Measurements from ENCODE around the gene SH2D1B.
"Not testable (repeated sequence)": the region's sequence is repeated elsewhere in the genome, so short reads cannot be mapped to it uniquely, and the experiment has no call there.

SH2D1B gene

GRCh38 chr1:162421258-162422164 is 9.6 kb upstream of the SH2D1B start:
- Histone ChIP-seq H3K27me3 (replicated peaks; ENCODE audit: control insufficient read depth, insufficient read depth, low read length, poor library complexity, severe bottlenecking) (peaks cover 11% of the 10 kb centered on the region), H3K9me3 (ENCODE audit: control insufficient read depth, low read length) (no peaks in the 10 kb centered on the region), H3K4me3 (ENCODE audit: insufficient read depth, low read depth, low read length, poor library complexity, severe bottlenecking) (no peak overlapping the region), H3K36me3 (ENCODE audit: control insufficient read depth, insufficient read depth, low read length) (no peaks in the 10 kb centered on the region), H3K27ac (ENCODE audit: insufficient read depth, low read length, poor library complexity, severe bottlenecking) (no peak overlapping the region), H3K4me1 (ENCODE audit: control insufficient read depth, insufficient read depth, low read length, poor library complexity, severe bottlenecking) (no peaks in the 10 kb centered on the region)
- no peak for DNase-seq

- Histone ChIP-seq H3K4me3 (ENCODE audit: insufficient read depth, low read depth, low read length, poor library complexity, severe bottlenecking) (no peak overlapping the region), H3K27me3 (replicated peaks; ENCODE audit: control insufficient read depth, insufficient read depth, low read length, poor library complexity, severe bottlenecking) (peaks cover 11% of the 10 kb centered on the region), H3K27ac (ENCODE audit: insufficient read depth, low read length, poor library complexity, severe bottlenecking) (no peak overlapping the region), H3K9me3 (ENCODE audit: control insufficient read depth, low read length) (no peaks in the 10 kb centered on the region), H3K36me3 (ENCODE audit: control insufficient read depth, insufficient read depth, low read length) (no peaks in the 10 kb centered on the region), H3K4me1 (ENCODE audit: control insufficient read depth, insufficient read depth, low read length, poor library complexity, severe bottlenecking) (no peaks in the 10 kb centered on the region)
- no peak for DNase-seq
These were observed 8.2 kb upstream of the SH2D1B start for GRCh38 chr1:162420120-162420519.

- not testable (repeated sequence) for H3K36me3 ChIP-seq (ENCODE audit: control insufficient read depth, insufficient read depth, low read length); H3K9me3 ChIP-seq (ENCODE audit: control insufficient read depth, low read length); H3K4me3 ChIP-seq (ENCODE audit: insufficient read depth, low read depth, low read length, poor library complexity, severe bottlenecking); DNase-seq; H3K4me1 ChIP-seq (ENCODE audit: control insufficient read depth, insufficient read depth, low read length, poor library complexity, severe bottlenecking); H3K27ac ChIP-seq (ENCODE audit: insufficient read depth, low read length, poor library complexity, severe bottlenecking)
- peaks cover 11% of the 10 kb centered on the region for H3K27me3 ChIP-seq (replicated peaks; ENCODE audit: control insufficient read depth, insufficient read depth, low read length, poor library complexity, severe bottlenecking)
These were observed 7.6 kb upstream of the SH2D1B start for GRCh38 chr1:162419450-162419931.

- peaks cover 11% of the 10 kb centered on the region for H3K27me3 ChIP-seq (replicated peaks; ENCODE audit: control insufficient read depth, insufficient read depth, low read length, poor library complexity, severe bottlenecking)
- H3K9me3 ChIP-seq (ENCODE audit: control insufficient read depth, low read length); DNase-seq; H3K4me1 ChIP-seq (ENCODE audit: control insufficient read depth, insufficient read depth, low read length, poor library complexity, severe bottlenecking); H3K27ac ChIP-seq (ENCODE audit: insufficient read depth, low read length, poor library complexity, severe bottlenecking); H3K4me3 ChIP-seq (ENCODE audit: insufficient read depth, low read depth, low read length, poor library complexity, severe bottlenecking); H3K36me3 ChIP-seq (ENCODE audit: control insufficient read depth, insufficient read depth, low read length): not testable (repeated sequence)
These were observed 6.6 kb upstream of the SH2D1B start for GRCh38 chr1:162418584-162418983.

GRCh38 chr1:162417650-162418049 is 5.7 kb upstream of the SH2D1B start:
- DNase-seq: no peak
- no peaks in the 10 kb centered on the region for H3K9me3 ChIP-seq (ENCODE audit: control insufficient read depth, low read length)
- no peak overlapping the region for H3K27ac ChIP-seq (ENCODE audit: insufficient read depth, low read length, poor library complexity, severe bottlenecking)
- H3K36me3 ChIP-seq (ENCODE audit: control insufficient read depth, insufficient read depth, low read length): no peaks in the 10 kb centered on the region
- H3K4me3 ChIP-seq (ENCODE audit: insufficient read depth, low read depth, low read length, poor library complexity, severe bottlenecking): no peak overlapping the region
- no peaks in the 10 kb centered on the region for H3K4me1 ChIP-seq (ENCODE audit: control insufficient read depth, insufficient read depth, low read length, poor library complexity, severe bottlenecking)
- peaks cover 11% of the 10 kb centered on the region for H3K27me3 ChIP-seq (replicated peaks; ENCODE audit: control insufficient read depth, insufficient read depth, low read length, poor library complexity, severe bottlenecking)

- peaks cover 6% of the 10 kb centered on the region for H3K27me3 ChIP-seq (replicated peaks; ENCODE audit: control insufficient read depth, insufficient read depth, low read length, poor library complexity, severe bottlenecking)
These were observed 5.0 kb upstream of the SH2D1B start for GRCh38 chr1:162416909-162417308.

GRCh38 chr1:162416215-162416614 is 4.3 kb upstream of the SH2D1B start:
- H3K27me3 ChIP-seq (replicated peaks; ENCODE audit: control insufficient read depth, insufficient read depth, low read length, poor library complexity, severe bottlenecking): peaks cover 4% of the 10 kb centered on the region

More at GRCh38 chr1:162416909-162417308, 5.0 kb upstream of the SH2D1B start:
- no peak for DNase-seq
- no peaks in the 10 kb centered on the region for H3K9me3 ChIP-seq (ENCODE audit: control insufficient read depth, low read length)
- H3K4me3 ChIP-seq (ENCODE audit: insufficient read depth, low read depth, low read length, poor library complexity, severe bottlenecking): no peak overlapping the region
- no peaks in the 10 kb centered on the region for H3K36me3 ChIP-seq (ENCODE audit: control insufficient read depth, insufficient read depth, low read length)
- H3K27ac ChIP-seq (ENCODE audit: insufficient read depth, low read length, poor library complexity, severe bottlenecking): no peak overlapping the region
- H3K4me1 ChIP-seq (ENCODE audit: control insufficient read depth, insufficient read depth, low read length, poor library complexity, severe bottlenecking): no peaks in the 10 kb centered on the region

GRCh38 chr1:162407539-162407938 is 4.4 kb downstream of the SH2D1B start:
- Histone ChIP-seq H3K27me3 (replicated peaks; ENCODE audit: control insufficient read depth, insufficient read depth, low read length, poor library complexity, severe bottlenecking) (peaks cover 3% of the 10 kb centered on the region), H3K4me3 (ENCODE audit: insufficient read depth, low read depth, low read length, poor library complexity, severe bottlenecking) (no peak overlapping the region), H3K4me1 (ENCODE audit: control insufficient read depth, insufficient read depth, low read length, poor library complexity, severe bottlenecking) (no peaks in the 10 kb centered on the region), H3K9me3 (ENCODE audit: control insufficient read depth, low read length) (no peaks in the 10 kb centered on the region), H3K36me3 (ENCODE audit: control insufficient read depth, insufficient read depth, low read length) (no peaks in the 10 kb centered on the region), H3K27ac (ENCODE audit: insufficient read depth, low read length, poor library complexity, severe bottlenecking) (no peak overlapping the region)
- no peak for DNase-seq

More at GRCh38 chr1:162416215-162416614, 4.3 kb upstream of the SH2D1B start:
- no peaks in the 10 kb centered on the region for H3K9me3 ChIP-seq (ENCODE audit: control insufficient read depth, low read length)
- no peak for DNase-seq
- no peak overlapping the region for H3K4me3 ChIP-seq (ENCODE audit: insufficient read depth, low read depth, low read length, poor library complexity, severe bottlenecking)
- H3K27ac ChIP-seq (ENCODE audit: insufficient read depth, low read length, poor library complexity, severe bottlenecking): no peak overlapping the region
- no peaks in the 10 kb centered on the region for H3K4me1 ChIP-seq (ENCODE audit: control insufficient read depth, insufficient read depth, low read length, poor library complexity, severe bottlenecking)
- H3K36me3 ChIP-seq (ENCODE audit: control insufficient read depth, insufficient read depth, low read length): no peaks in the 10 kb centered on the region

GRCh38 chr1:162406811-162407210 is 5.1 kb downstream of the SH2D1B start:
- Histone ChIP-seq H3K27ac (ENCODE audit: insufficient read depth, low read length, poor library complexity, severe bottlenecking) (no peak overlapping the region), H3K27me3 (replicated peaks; ENCODE audit: control insufficient read depth, insufficient read depth, low read length, poor library complexity, severe bottlenecking) (peaks cover 2% of the 10 kb centered on the region), H3K36me3 (ENCODE audit: control insufficient read depth, insufficient read depth, low read length) (no peaks in the 10 kb centered on the region), H3K4me3 (ENCODE audit: insufficient read depth, low read depth, low read length, poor library complexity, severe bottlenecking) (no peak overlapping the region), H3K9me3 (ENCODE audit: control insufficient read depth, low read length) (no peaks in the 10 kb centered on the region), H3K4me1 (ENCODE audit: control insufficient read depth, insufficient read depth, low read length, poor library complexity, severe bottlenecking) (no peaks in the 10 kb centered on the region)
- DNase-seq: no peak

- no peaks in the 10 kb centered on the region for H3K27me3 ChIP-seq (replicated peaks; ENCODE audit: control insufficient read depth, insufficient read depth, low read length, poor library complexity, severe bottlenecking)
- H3K27ac ChIP-seq (ENCODE audit: insufficient read depth, low read length, poor library complexity, severe bottlenecking): no peak overlapping the region
- H3K4me3 ChIP-seq (ENCODE audit: insufficient read depth, low read depth, low read length, poor library complexity, severe bottlenecking): no peak overlapping the region
- H3K36me3 ChIP-seq (ENCODE audit: control insufficient read depth, insufficient read depth, low read length): no peaks in the 10 kb centered on the region
- H3K9me3 ChIP-seq (ENCODE audit: control insufficient read depth, low read length): no peaks in the 10 kb centered on the region
- no peaks in the 10 kb centered on the region for H3K4me1 ChIP-seq (ENCODE audit: control insufficient read depth, insufficient read depth, low read length, poor library complexity, severe bottlenecking)
- no peak for DNase-seq
These were observed 6.1 kb downstream of the SH2D1B start for GRCh38 chr1:162405800-162406199.
